ENCODE results near the gene SETD7. TPM values are rescaled to one million over a fixed set of nuclear protein-coding genes. Genes with fewer than 3 reads are reported as not detected.

The SETD7 gene
- polyA plus RNA-seq, 2 donors = 9.9 to 12.0 TPM

DNA sequence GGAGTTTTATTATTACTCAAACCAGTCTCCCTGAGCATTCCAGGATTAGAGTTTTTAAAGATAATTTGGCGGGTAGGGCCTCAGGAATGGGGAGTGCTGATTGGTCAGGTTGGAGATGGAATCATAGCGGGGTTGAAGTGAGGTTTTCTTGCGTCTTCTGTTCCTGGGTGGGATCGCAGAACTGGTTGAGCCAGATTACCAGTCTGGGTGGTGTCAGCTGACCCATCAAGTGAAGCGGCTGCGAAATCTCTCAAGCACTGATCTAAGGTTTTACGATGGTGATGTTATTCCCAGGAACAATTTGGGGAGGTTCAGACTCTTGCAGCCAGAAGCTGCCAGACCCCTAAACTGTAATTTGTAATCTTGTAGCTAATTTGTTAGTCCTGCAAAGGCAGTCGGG lies 25.1 kb upstream of the SETD7 start:
- Histone ChIP-seq H3K27ac (ENCODE audit: low read depth in 2 of 2, low read length in 1 of 2) (no peak overlapping the region), H3K36me3 (ENCODE audit: control insufficient read depth in 2 of 2, insufficient read depth in 2 of 2, low read length in 1 of 2) (no peaks in the 10 kb centered on the region), H3K4me3 (ENCODE audit: low read depth in 1 of 2, low read length in 2 of 2) (no peak overlapping the region), H3K4me1 (ENCODE audit: control insufficient read depth in 2 of 2, insufficient read depth in 2 of 2, low read length in 1 of 2) (peaks cover 0 to 2% of the 10 kb centered on the region in 2 donors), H3K27me3 (ENCODE audit: control insufficient read depth in 1 of 2, insufficient read depth in 2 of 2, low read length in 2 of 2) (no peaks in the 10 kb centered on the region), H3K9me3 (ENCODE audit: control insufficient read depth in 2 of 2, insufficient read depth in 1 of 2, low read depth in 1 of 2, low read length in 1 of 2) (no peaks in the 10 kb centered on the region)
- WGBS, 2 donors = 85% methylated on average over 8 of the region's 8 CpGs

DNA sequence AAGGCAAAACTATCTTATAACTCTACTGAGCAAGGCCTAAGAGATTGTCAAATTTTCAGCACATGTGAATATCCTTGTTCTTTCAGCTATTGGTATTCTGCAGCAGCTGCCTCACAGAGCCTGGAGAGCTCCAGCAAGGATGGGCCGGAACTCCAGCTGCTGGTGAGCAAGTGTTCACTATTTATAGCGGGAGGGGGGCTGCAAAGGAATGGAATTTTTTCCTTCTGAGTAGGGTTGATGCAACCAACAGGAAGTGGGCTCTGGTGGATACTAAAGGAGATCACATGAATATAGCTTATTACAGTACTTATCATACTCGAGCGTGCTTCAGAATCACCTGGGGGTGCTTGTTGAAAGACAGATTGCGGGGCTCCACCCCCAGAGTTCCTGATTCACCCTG lies 20.2 kb upstream of the SETD7 start:
- H3K27ac ChIP-seq (ENCODE audit: low read depth in 2 of 2, low read length in 1 of 2) = no peak overlapping the region
- H3K36me3 ChIP-seq (ENCODE audit: control insufficient read depth in 2 of 2, insufficient read depth in 2 of 2, low read length in 1 of 2) = no peaks in the 10 kb centered on the region
- H3K27me3 ChIP-seq (ENCODE audit: control insufficient read depth in 1 of 2, insufficient read depth in 2 of 2, low read length in 2 of 2) = no peaks in the 10 kb centered on the region
- H3K9me3 ChIP-seq (ENCODE audit: control insufficient read depth in 2 of 2, insufficient read depth in 1 of 2, low read depth in 1 of 2, low read length in 1 of 2) = no peaks in the 10 kb centered on the region
- WGBS, 2 donors = 88 to 90% methylated on average over 5 of the region's 5 CpGs
- no peak overlapping the region for H3K4me3 ChIP-seq (ENCODE audit: low read depth in 1 of 2, low read length in 2 of 2)
- peaks cover 0 to 2% of the 10 kb centered on the region in 2 donors for H3K4me1 ChIP-seq (ENCODE audit: control insufficient read depth in 2 of 2, insufficient read depth in 2 of 2, low read length in 1 of 2)

DNA sequence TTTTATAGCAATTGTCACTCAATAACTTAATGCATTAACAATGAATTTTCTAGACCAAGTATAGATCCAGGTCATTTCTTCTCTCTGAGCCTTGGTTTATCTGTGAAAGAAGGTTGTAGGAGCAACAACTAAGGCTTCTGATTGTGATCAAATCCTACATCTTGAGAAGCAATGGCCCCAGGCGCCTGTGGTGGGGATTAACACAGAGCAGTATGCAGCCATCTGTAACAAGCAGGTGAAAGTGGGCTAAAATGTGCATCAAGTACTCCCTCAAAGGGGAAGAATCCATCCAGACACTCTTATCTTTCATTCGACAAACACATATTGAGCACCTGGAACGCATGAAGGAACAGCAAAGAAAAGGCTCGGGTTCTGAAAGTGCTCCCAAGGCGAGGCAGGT lies 19.1 kb upstream of the SETD7 start:
- H3K4me3 ChIP-seq (ENCODE audit: low read depth in 1 of 2, low read length in 2 of 2) = no peak overlapping the region
- no peaks in the 10 kb centered on the region for H3K36me3 ChIP-seq (ENCODE audit: control insufficient read depth in 2 of 2, insufficient read depth in 2 of 2, low read length in 1 of 2)
- no peak overlapping the region for H3K27ac ChIP-seq (ENCODE audit: low read depth in 2 of 2, low read length in 1 of 2)
- peaks cover 0 to 2% of the 10 kb centered on the region in 2 donors for H3K4me1 ChIP-seq (ENCODE audit: control insufficient read depth in 2 of 2, insufficient read depth in 2 of 2, low read length in 1 of 2)
- no peaks in the 10 kb centered on the region for H3K27me3 ChIP-seq (ENCODE audit: control insufficient read depth in 1 of 2, insufficient read depth in 2 of 2, low read length in 2 of 2)
- WGBS, 2 donors = 80 to 89% methylated on average over 5 of the region's 5 CpGs
- no peaks in the 10 kb centered on the region for H3K9me3 ChIP-seq (ENCODE audit: control insufficient read depth in 2 of 2, insufficient read depth in 1 of 2, low read depth in 1 of 2, low read length in 1 of 2)

DNA sequence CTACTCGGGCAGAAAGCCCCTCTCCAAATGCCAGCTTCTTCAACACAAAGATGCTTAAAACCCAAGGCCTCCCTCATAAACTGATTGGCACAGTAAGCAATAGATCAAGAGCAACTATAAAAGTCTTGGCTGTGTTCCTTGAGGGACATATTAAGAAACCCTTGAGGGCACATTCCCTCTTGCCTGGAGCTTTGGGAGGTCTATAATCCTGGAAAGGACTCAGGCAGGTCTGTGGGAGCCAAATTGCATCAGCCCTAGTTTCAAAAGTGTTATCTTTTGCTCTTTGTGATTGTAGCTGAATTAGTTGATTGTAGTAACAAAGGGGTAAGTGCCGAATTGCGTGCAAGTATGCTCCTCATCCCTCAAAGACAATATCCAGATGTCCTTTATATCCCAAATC lies 18.6 kb upstream of the SETD7 start:
- H3K27ac ChIP-seq (ENCODE audit: low read depth in 2 of 2, low read length in 1 of 2) = no peak overlapping the region
- no peak overlapping the region for H3K4me3 ChIP-seq (ENCODE audit: low read depth in 1 of 2, low read length in 2 of 2)
- no peaks in the 10 kb centered on the region for H3K27me3 ChIP-seq (ENCODE audit: control insufficient read depth in 1 of 2, insufficient read depth in 2 of 2, low read length in 2 of 2)
- H3K4me1 ChIP-seq (ENCODE audit: control insufficient read depth in 2 of 2, insufficient read depth in 2 of 2, low read length in 1 of 2) = peaks cover 0 to 2% of the 10 kb centered on the region in 2 donors
- H3K36me3 ChIP-seq (ENCODE audit: control insufficient read depth in 2 of 2, insufficient read depth in 2 of 2, low read length in 1 of 2) = no peaks in the 10 kb centered on the region
- H3K9me3 ChIP-seq (ENCODE audit: control insufficient read depth in 2 of 2, insufficient read depth in 1 of 2, low read depth in 1 of 2, low read length in 1 of 2) = no peaks in the 10 kb centered on the region
- WGBS, 2 donors = 87 to 94% methylated on average over 3 of the region's 3 CpGs

DNA sequence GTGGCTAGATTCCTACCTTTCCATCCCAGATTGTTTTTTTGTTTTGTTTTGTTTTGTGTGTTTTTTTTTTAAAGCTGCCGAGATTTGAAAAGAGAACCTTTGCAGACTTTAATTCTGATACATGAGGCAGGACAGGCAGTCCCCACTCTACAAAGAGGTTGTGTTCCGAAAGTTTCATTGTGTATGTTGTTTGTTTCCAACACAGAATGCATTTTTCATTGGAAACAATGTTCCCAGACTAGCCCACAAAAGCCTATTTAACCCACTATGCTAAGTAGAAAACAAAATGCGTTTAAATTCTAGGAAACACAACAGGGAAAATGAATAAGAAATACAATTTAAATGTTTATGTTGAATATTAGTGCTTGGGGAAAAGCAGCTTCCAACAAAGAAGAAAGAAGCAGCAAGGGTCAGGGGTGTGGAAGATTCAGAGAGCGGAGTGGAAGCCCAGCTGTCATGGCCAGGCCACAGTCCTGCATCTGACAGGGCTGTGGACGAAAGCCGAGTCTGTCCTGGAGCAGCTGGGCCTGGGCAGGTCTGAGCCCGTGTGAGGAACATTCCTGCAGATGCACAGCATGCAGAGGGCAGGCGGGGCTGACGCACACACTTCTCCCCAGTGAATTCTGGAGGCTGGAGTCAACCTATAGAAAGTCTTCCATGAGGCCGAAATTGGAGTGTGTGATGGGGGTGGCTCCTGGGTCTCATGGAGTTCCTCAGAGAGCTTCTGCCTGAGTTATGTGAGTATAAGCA lies 12.4 kb upstream of the SETD7 start:
- peaks cover 0 to 2% of the 10 kb centered on the region in 2 donors for H3K4me1 ChIP-seq (ENCODE audit: control insufficient read depth in 2 of 2, insufficient read depth in 2 of 2, low read length in 1 of 2)
- 61 to 70% methylated on average over 10 of the region's 10 CpGs for WGBS, 2 donors
- peaks cover 0 to 1% of the 10 kb centered on the region in 2 donors for H3K36me3 ChIP-seq (ENCODE audit: control insufficient read depth in 2 of 2, insufficient read depth in 2 of 2, low read length in 1 of 2)
- no peaks in the 10 kb centered on the region for H3K27me3 ChIP-seq (ENCODE audit: control insufficient read depth in 1 of 2, insufficient read depth in 2 of 2, low read length in 2 of 2)
- no peak overlapping the region for H3K27ac ChIP-seq (ENCODE audit: low read depth in 2 of 2, low read length in 1 of 2)
- no peak overlapping the region for H3K4me3 ChIP-seq (ENCODE audit: low read depth in 1 of 2, low read length in 2 of 2)
- no peaks in the 10 kb centered on the region for H3K9me3 ChIP-seq (ENCODE audit: control insufficient read depth in 2 of 2, insufficient read depth in 1 of 2, low read depth in 1 of 2, low read length in 1 of 2)

DNA sequence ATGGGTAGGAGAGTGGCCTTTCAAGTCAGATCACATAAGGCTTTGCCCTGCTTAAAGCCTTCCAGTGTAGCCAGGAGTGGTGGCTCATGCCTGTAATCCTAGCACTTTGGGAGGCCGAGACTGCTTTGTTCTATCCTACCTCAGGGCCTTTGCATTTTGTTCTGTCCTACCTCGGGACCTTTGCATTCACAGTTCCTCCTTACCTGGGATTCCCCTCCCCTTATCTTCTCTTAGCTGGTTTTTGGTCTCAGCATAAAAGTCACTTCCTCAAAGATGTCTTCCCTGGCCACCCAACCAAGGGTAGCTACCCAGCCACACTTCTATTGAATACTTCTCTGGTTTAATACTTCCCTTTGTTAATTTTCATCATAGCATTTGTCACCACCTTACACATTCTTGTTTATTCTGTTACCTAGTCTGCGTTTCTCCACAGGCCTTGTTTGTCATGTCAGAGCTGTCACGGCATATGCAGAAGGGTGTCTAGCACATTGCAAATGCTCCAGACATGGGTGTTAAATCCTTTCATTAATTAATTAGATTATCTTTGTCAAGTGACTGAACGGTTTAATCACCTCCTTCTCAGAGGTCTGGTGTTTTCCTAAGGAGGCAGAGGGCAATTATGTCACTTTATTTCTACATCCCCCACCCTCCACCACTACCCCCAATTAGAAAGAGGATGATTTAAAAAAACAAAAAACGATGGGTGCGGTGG lies 11.3 kb upstream of the SETD7 start:
- H3K27ac ChIP-seq (ENCODE audit: low read depth in 2 of 2, low read length in 1 of 2) = no peak overlapping the region
- H3K4me3 ChIP-seq (ENCODE audit: low read depth in 1 of 2, low read length in 2 of 2) = no peak overlapping the region
- 84 to 87% methylated on average over 7 of the region's 7 CpGs for WGBS, 2 donors
- H3K27me3 ChIP-seq (ENCODE audit: control insufficient read depth in 1 of 2, insufficient read depth in 2 of 2, low read length in 2 of 2) = no peaks in the 10 kb centered on the region
- H3K4me1 ChIP-seq (ENCODE audit: control insufficient read depth in 2 of 2, insufficient read depth in 2 of 2, low read length in 1 of 2) = peaks cover 0 to 2% of the 10 kb centered on the region in 2 donors
- H3K9me3 ChIP-seq (ENCODE audit: control insufficient read depth in 2 of 2, insufficient read depth in 1 of 2, low read depth in 1 of 2, low read length in 1 of 2) = no peaks in the 10 kb centered on the region
- peaks cover 0 to 1% of the 10 kb centered on the region in 2 donors for H3K36me3 ChIP-seq (ENCODE audit: control insufficient read depth in 2 of 2, insufficient read depth in 2 of 2, low read length in 1 of 2)

DNA sequence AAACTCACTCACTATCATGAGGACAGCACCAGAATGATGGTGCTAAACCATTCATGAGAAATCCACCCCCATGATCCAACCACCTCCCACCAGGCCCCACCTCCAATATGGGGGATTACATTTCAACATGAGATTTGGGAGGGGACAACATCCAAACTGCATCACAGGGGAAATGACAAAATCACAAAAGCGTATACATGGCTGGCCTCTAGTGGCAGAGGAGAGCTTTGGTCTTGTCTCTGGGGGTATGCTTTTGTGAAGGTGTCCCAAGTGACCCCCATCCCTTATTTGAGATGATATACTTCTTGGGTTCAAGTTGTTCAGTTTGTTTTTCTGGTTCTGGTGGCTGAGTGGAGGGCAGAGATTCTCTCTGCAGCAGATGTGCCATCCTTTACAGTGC lies 8.5 kb upstream of the SETD7 start:
- Histone ChIP-seq H3K4me3 (ENCODE audit: low read depth in 1 of 2, low read length in 2 of 2) (no peak overlapping the region), H3K36me3 (ENCODE audit: control insufficient read depth in 2 of 2, insufficient read depth in 2 of 2, low read length in 1 of 2) (peaks cover 0 to 1% of the 10 kb centered on the region in 2 donors), H3K4me1 (ENCODE audit: control insufficient read depth in 2 of 2, insufficient read depth in 2 of 2, low read length in 1 of 2) (peaks cover 0 to 4% of the 10 kb centered on the region in 2 donors), H3K27me3 (ENCODE audit: control insufficient read depth in 1 of 2, insufficient read depth in 2 of 2, low read length in 2 of 2) (no peaks in the 10 kb centered on the region), H3K27ac (ENCODE audit: low read depth in 2 of 2, low read length in 1 of 2) (no peak overlapping the region), H3K9me3 (ENCODE audit: control insufficient read depth in 2 of 2, insufficient read depth in 1 of 2, low read depth in 1 of 2, low read length in 1 of 2) (no peaks in the 10 kb centered on the region)
- 89 to 91% methylated on average over 1 of the region's 1 CpG for WGBS, 2 donors

DNA sequence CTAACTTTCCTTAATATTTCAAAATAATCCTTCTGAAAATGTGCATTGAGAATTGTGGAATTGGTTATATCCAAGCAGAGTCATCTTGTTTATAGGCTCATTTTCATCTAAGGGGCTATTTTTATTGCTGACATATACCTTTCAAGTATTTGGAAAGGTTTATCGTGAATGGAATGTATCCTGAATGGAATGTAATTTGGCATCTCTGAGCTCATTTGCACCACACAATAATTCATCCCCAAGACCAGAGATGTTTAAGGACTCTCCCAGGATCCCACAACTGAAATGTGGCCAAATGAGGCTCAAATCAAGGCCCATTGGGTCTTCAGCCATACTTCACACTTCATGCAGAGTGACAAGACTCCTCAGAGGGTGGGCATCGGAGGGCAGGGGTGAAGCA lies 7.5 kb upstream of the SETD7 start:
- Histone ChIP-seq H3K9me3 (ENCODE audit: control insufficient read depth in 2 of 2, insufficient read depth in 1 of 2, low read depth in 1 of 2, low read length in 1 of 2) (no peaks in the 10 kb centered on the region), H3K4me1 (ENCODE audit: control insufficient read depth in 2 of 2, insufficient read depth in 2 of 2, low read length in 1 of 2) (peaks cover 0 to 3% of the 10 kb centered on the region in 2 donors), H3K4me3 (ENCODE audit: low read depth in 1 of 2, low read length in 2 of 2) (no peak overlapping the region)

DNA sequence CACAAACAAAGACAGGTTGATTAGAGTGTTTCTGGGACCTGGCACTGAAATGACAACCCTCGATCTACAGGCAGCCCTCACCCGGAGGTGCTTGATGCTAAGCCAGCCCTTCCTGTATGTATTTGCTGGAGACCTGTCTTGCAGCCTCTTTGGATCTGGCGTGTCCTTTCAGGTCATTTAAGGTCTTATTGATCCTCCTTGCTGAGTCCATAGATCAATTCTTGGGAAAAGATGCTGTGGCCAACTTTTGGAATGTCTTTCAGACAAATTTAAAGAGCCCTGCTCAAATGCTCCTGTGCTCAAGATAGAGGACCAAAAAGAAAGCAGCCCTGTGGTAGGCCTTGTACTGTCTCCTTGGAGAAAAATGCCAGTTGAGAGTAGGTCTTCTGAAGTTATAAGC lies 6.8 kb upstream of the SETD7 start:
- H3K27me3 ChIP-seq (ENCODE audit: control insufficient read depth in 1 of 2, insufficient read depth in 2 of 2, low read length in 2 of 2) = no peaks in the 10 kb centered on the region
- no peak overlapping the region for H3K4me3 ChIP-seq (ENCODE audit: low read depth in 1 of 2, low read length in 2 of 2)
- H3K36me3 ChIP-seq (ENCODE audit: control insufficient read depth in 2 of 2, insufficient read depth in 2 of 2, low read length in 1 of 2) = peaks cover 0 to 1% of the 10 kb centered on the region in 2 donors
- H3K4me1 ChIP-seq (ENCODE audit: control insufficient read depth in 2 of 2, insufficient read depth in 2 of 2, low read length in 1 of 2) = peaks cover 0 to 2% of the 10 kb centered on the region in 2 donors
- no peak overlapping the region for H3K27ac ChIP-seq (ENCODE audit: low read depth in 2 of 2, low read length in 1 of 2)
- whole genome bisulfite sequencing, 2 donors = 90 to 91% methylated on average over 3 of the region's 3 CpGs
- no peaks in the 10 kb centered on the region for H3K9me3 ChIP-seq (ENCODE audit: control insufficient read depth in 2 of 2, insufficient read depth in 1 of 2, low read depth in 1 of 2, low read length in 1 of 2)

More for the DNA sequence above, 7.5 kb upstream of the SETD7 start:
- H3K36me3 ChIP-seq (ENCODE audit: control insufficient read depth in 2 of 2, insufficient read depth in 2 of 2, low read length in 1 of 2) = peaks cover 0 to 1% of the 10 kb centered on the region in 2 donors
- no peaks in the 10 kb centered on the region for H3K27me3 ChIP-seq (ENCODE audit: control insufficient read depth in 1 of 2, insufficient read depth in 2 of 2, low read length in 2 of 2)
- no peak overlapping the region for H3K27ac ChIP-seq (ENCODE audit: low read depth in 2 of 2, low read length in 1 of 2)
- 82 to 85% methylated on average over 2 of the region's 2 CpGs for WGBS, 2 donors

Measured in esophagus (tissue), 2 donors.